H1 (cell line): ENCODE results near the gene CHI3L1.

Experiments used
- CEBPB ChIP-seq: IDR thresholded peaks from 2 replicates; pipeline ENCODE4 v1.6.1; 2012; ENCODE audit warnings: low read depth, low read length
- CREB1 ChIP-seq: IDR thresholded peaks from 2 replicates; pipeline ENCODE4 v1.6.1; 2012; ENCODE audit warnings: inconsistent platforms
- EP300 ChIP-seq, 2 experiments: IDR thresholded peaks; 1 replicate in 1 of 2; 2 replicates in 1 of 2; pipeline ENCODE4 v1.6.1; 2011 to 2012; ENCODE audit warnings: low read depth in 2 of 2, low read length in 2 of 2, mild to moderate bottlenecking in 2 of 2, borderline replicate concordance in 1 of 2, inconsistent platforms in 1 of 2, moderate library complexity in 1 of 2
- EZH2 ChIP-seq: fragments of 200-600 bp; sonication (generic); IDR thresholded peaks from 2 replicates; pipeline ENCODE4 v1.7.1; 2012; ENCODE audit warnings: low read depth, mild to moderate bottlenecking, moderate library complexity, low read length, inconsistent platforms; ENCODE audit not compliant: severe bottlenecking
- HDAC2 ChIP-seq, 2 experiments: fragments of 300-600 bp in 1 of 2; sonication (generic) in 1 of 2; IDR thresholded peaks; 2 replicates each; pipeline ENCODE4 v1.6.1; 2011 to 2012; ENCODE audit warnings: low read depth in 2 of 2, low read length in 2 of 2, mild to moderate bottlenecking in 2 of 2, moderate library complexity in 2 of 2, borderline replicate concordance in 1 of 2, inconsistent platforms in 1 of 2
- MAFK ChIP-seq: IDR thresholded peaks from 2 replicates; pipeline ENCODE4 v1.6.1; 2012; ENCODE audit warnings: low read depth, mild to moderate bottlenecking, improper control_type of control experiment, low read length
- POLR2A ChIP-seq, 2 experiments: IDR thresholded peaks; 1 replicate in 1 of 2; 2 replicates in 1 of 2; pipeline ENCODE4 v1.6.1; 2011; ENCODE audit warnings: low read depth in 2 of 2, low read length in 2 of 2, mild to moderate bottlenecking in 2 of 2; ENCODE audit errors: control extremely low read depth in 1 of 2
- POLR2AphosphoS5 ChIP-seq: IDR thresholded peaks from 2 replicates; pipeline ENCODE4 v1.6.1; 2011; ENCODE audit warnings: low read depth, low read length
- POU5F1 ChIP-seq: IDR thresholded peaks from 2 replicates; pipeline ENCODE4 v1.6.1; 2011; ENCODE audit warnings: low read depth, mild to moderate bottlenecking, low read length, moderate library complexity
- RFX5 ChIP-seq: IDR thresholded peaks from 2 replicates; pipeline ENCODE4 v1.6.1; 2011; ENCODE audit warnings: low read depth, low read length, improper control_type of control experiment, borderline replicate concordance
- SIX5 ChIP-seq: IDR thresholded peaks from 2 replicates; pipeline ENCODE4 v1.6.1; 2011; ENCODE audit warnings: mild to moderate bottlenecking, low read depth, low read length
- SRF ChIP-seq: IDR thresholded peaks from 2 replicates; pipeline ENCODE4 v1.6.1; 2011; ENCODE audit warnings: mild to moderate bottlenecking, low read depth, low read length, moderate library complexity
- TF ChIP-seq, protein P1 (sequence below), 3 experiments: IDR thresholded peaks; 1 replicate in 2 of 3; 2 replicates in 1 of 3; pipeline versions ENCODE4 v1.5.1 to v1.6.1; 2011; ENCODE audit warnings: low read length in 3 of 3, mild to moderate bottlenecking in 3 of 3, inconsistent platforms in 2 of 3, low read depth in 1 of 3, moderate library complexity in 1 of 3; ENCODE audit not compliant: insufficient read depth in 1 of 3; ENCODE audit errors: control extremely low read depth in 1 of 3

DNA sequence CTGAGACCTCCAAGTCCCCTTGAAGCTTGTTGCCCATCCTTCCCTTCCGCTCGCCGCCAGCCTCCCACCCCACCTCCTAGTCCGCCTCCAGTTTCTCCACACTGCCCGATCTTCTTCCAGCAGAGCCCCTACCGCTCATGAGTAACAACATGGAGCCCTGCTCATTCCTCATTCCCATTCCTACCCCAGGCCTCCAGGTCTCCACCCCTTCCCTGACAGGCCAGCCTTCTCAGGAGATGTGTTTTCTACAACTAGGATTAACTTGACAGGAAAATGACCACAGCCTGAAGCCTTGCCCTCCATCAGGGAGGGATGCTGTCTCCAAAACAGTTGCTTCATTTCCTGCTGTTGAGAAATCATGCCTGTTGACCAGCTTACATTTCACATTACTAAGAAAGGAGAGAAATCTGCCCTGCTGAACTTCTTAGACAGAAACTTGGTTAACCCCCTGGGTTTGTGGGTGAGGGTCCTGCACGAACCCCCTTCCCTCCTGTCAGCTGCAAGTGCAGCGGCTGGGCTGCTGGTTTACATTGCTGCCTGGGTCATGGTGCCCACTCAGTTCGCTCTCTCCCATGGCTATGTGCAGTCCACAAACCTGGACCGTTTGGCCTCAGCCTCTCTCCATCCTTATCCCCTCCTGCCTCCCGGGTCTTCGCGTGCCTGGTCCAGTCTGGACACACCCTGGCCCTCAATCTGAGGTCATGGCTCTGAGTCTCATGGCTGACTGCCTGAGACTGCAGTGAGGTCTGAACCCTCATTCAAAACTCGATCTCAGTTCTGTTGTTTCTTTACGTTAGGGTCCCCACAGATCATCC lies 16.1 kb upstream of the CHI3L1 start:
- TF ChIP-seq EZH2 (no peak), MAFK (no peak), POU5F1 (no peak), SRF (no peak), POLR2A (IDR thresholded peaks at IDR 0.05; ENCODE audit: control extremely low read depth in 1 of 2, low read depth in 2 of 2, low read length in 2 of 2) (no peak), CREB1 (no peak), POLR2AphosphoS5 (no peak), CEBPB (no peak), RFX5 (no peak), HDAC2 (IDR thresholded peaks at IDR 0.05; ENCODE audit: borderline replicate concordance in 1 of 2, low read depth in 2 of 2, low read length in 2 of 2) (no peak), EP300 (IDR thresholded peaks at IDR 0.05; ENCODE audit: borderline replicate concordance in 1 of 2, low read depth in 2 of 2, low read length in 2 of 2) (no peak), SIX5 (no peak)
- TF ChIP-seq, protein P1, sequence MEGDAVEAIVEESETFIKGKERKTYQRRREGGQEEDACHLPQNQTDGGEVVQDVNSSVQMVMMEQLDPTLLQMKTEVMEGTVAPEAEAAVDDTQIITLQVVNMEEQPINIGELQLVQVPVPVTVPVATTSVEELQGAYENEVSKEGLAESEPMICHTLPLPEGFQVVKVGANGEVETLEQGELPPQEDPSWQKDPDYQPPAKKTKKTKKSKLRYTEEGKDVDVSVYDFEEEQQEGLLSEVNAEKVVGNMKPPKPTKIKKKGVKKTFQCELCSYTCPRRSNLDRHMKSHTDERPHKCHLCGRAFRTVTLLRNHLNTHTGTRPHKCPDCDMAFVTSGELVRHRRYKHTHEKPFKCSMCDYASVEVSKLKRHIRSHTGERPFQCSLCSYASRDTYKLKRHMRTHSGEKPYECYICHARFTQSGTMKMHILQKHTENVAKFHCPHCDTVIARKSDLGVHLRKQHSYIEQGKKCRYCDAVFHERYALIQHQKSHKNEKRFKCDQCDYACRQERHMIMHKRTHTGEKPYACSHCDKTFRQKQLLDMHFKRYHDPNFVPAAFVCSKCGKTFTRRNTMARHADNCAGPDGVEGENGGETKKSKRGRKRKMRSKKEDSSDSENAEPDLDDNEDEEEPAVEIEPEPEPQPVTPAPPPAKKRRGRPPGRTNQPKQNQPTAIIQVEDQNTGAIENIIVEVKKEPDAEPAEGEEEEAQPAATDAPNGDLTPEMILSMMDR (IDR thresholded peaks at IDR 0.05; ENCODE audit: control extremely low read depth in 1 of 3, insufficient read depth in 1 of 3, low read depth in 1 of 3, low read length in 3 of 3): no peak
